RWPE1 (cell line): Measurements from ENCODE around the gene CECR2.
"Not testable (repeated sequence)": the region's sequence is repeated elsewhere in the genome, so short reads cannot be mapped to it uniquely, and the experiment has no call there.

Source experiments
- CTCF ChIA-PET: fragments of 350-600 bp; sonication (Branson Sonifier 250); formaldehyde crosslinking; extraction: SDS; loops from one replicate; lab custom pipeline; 2021; lab: Yijun Ruan, JAX
- POLR2A ChIA-PET: fragments of 400-600 bp; formaldehyde crosslinking; extraction: SDS; loops from one replicate; lab custom pipeline; 2020; ENCODE audit warnings: antibody characterized with exemption; ENCODE audit not compliant: low non-redundant PET; lab: Yijun Ruan, JAX
- DNase-seq: peaks from one replicate; pipeline ENCODE4 v3.0.0; 2012; ENCODE audit warnings: low spot score
- H3K27ac ChIP-seq: fragments of 450-650 bp; 2 replicates; pipeline ENCODE4 v1.5.1; 2017
- TF ChIP-seq, protein P1 (sequence below): fragments of 450-650 bp; conservative IDR thresholded peaks from 2 replicates; pipeline ENCODE4 v1.5.1; 2017; ENCODE audit warnings: low read depth, mild to moderate bottlenecking

The CECR2 gene

DNA sequence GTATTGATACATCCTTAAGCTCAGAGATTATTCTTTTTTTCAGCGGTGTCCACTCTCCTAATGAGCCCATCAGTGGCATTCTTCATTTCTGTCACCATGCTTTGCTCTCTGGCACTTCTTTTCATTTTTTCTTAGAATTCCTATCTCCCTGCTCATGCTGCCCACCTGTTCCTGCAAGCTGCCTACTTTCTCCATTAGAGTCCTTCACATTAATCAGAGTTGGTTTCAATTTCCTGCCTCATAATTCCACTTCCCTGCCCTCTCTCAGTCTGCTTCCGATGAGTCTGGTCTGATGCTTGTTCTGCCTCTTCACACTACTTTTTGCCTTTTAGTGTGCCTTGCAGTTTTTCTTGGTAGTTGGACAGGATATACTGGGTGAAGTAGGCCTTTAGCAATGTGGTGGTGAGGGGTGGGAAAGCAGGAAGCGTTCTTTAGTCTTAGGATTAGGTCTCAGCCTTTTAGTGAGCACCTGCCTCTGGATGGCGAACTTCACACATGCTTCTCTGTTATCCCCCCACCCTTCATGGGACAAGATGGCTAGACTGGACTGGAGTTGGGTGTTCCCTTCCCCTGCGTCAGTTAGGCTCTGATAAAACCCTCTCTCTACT, 53.6 kb downstream of the CECR2 start:
- no peak overlapping the region for H3K27ac ChIP-seq
- POLR2A ChIA-PET = no interaction called here
- CTCF ChIA-PET = no interaction called here
- TF ChIP-seq, protein P1, sequence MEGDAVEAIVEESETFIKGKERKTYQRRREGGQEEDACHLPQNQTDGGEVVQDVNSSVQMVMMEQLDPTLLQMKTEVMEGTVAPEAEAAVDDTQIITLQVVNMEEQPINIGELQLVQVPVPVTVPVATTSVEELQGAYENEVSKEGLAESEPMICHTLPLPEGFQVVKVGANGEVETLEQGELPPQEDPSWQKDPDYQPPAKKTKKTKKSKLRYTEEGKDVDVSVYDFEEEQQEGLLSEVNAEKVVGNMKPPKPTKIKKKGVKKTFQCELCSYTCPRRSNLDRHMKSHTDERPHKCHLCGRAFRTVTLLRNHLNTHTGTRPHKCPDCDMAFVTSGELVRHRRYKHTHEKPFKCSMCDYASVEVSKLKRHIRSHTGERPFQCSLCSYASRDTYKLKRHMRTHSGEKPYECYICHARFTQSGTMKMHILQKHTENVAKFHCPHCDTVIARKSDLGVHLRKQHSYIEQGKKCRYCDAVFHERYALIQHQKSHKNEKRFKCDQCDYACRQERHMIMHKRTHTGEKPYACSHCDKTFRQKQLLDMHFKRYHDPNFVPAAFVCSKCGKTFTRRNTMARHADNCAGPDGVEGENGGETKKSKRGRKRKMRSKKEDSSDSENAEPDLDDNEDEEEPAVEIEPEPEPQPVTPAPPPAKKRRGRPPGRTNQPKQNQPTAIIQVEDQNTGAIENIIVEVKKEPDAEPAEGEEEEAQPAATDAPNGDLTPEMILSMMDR = no peak
- DNase-seq = no peak

DNA sequence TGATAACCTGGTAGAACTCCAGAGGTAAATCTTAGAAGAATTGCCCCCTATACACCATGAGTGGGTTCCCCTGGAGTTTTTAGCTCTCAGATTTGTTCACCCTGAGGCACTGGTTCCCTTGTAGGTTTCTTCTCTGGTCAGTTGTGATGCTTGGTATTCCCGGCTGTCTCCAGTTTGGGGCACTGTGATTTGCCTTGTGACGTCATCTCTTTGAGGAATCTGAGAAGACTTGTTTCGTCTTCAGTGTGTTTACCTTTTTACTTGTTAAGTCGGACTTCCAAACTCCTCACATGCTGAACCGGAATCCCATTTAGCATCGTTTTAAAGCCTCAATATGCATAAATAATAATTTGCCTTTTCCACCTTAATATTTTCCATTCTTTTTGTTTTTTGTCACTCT, 54.4 kb downstream of the CECR2 start:
- ChIA-PET CTCF (no interaction called here), POLR2A (no interaction called here)
- H3K27ac ChIP-seq = no peak overlapping the region
- TF ChIP-seq, protein P1 = no peak
- no peak for DNase-seq

DNA sequence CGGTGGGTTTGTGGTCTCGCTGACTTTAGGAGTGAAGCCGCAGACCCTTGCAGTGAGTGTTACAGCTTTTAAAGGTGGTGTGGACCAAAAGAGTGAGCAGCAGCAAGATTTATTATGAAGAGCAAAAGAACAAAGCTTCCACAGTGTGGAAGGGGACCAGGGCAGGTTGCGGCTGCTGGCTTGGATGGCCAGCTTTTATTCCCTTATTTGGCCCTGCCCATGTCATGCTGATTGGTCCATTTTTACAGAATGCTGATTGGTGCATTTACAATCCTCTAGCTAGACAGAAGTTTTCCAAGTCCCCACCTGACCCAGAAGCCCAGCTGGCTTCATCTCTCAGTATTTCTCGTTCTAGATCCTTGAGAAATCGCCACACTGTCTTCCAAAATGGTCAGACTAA, 58.3 kb downstream of the CECR2 start:
- H3K27ac ChIP-seq, POLR2A ChIA-PET, DNase-seq, CTCF ChIA-PET: not testable (repeated sequence)

DNA sequence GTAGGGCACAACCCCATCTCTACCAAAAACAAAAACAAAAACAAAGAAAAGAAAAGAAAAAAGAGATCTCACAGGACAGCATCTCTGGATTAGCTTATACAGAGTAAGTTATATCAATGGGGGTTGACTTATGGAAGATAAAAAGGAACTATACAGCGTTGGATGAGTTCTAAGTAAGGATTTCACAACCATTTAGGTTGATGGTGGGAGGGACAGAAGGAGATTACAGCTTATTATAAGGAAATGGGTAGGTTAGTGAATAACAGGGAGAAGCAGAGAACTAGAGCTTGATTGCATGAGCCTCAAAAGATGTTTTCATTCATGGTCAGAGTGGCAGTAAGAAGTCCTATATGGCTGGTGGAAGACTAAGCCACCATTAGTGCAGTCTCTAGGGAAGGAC, 60.3 kb downstream of the CECR2 start:
- ChIA-PET CTCF (no interaction called here), POLR2A (no interaction called here)
- no peak overlapping the region for H3K27ac ChIP-seq
- DNase-seq = no peak
- TF ChIP-seq, protein P1 = no peak

DNA sequence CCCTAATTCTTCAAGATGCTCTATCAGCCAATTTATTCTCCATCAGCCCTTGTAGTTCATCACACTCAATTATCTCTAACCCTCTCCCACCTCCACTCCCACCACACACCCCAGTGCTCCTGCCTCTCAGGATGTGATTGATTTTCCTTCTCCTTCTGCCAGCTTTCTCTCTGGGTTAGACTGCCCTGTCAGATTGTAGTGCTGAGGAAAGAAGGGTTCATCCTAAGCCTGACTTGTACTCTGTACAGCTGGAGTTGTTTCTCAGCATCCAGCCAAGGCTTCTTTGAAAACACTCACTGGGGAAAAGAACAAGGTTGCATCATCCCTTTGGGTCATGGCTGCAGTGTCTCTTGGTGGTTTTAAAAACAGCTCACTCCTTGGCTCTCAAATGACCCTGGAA, 61.2 kb downstream of the CECR2 start:
- CTCF ChIA-PET = no interaction called here
- DNase-seq = no peak
- H3K27ac ChIP-seq = no peak overlapping the region
- TF ChIP-seq, protein P1 = no peak
- POLR2A ChIA-PET = no interaction called here

DNA sequence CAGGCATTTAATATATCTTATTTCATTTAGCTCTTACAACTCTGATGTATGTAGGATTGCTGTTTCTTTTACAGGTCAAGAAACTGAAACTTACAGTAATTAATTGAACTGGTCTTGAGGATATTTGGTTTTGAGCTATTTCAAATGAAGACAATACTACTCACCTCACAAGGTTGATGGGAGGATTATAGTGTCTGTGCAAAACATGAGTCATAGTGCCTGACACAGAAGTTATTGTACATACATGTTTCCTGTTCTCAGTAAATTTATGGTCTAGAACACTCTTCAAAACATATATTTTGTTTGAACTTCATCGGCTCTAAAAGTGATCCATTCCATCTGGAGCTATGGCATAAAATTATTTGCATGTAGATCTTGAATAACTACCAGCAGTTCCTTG, 61.9 kb downstream of the CECR2 start:
- POLR2A ChIA-PET = no interaction called here
- CTCF ChIA-PET = no interaction called here
- TF ChIP-seq, protein P1 = no peak
- peak; percentile 18 for DNase-seq
- H3K27ac ChIP-seq = no peak overlapping the region

DNA sequence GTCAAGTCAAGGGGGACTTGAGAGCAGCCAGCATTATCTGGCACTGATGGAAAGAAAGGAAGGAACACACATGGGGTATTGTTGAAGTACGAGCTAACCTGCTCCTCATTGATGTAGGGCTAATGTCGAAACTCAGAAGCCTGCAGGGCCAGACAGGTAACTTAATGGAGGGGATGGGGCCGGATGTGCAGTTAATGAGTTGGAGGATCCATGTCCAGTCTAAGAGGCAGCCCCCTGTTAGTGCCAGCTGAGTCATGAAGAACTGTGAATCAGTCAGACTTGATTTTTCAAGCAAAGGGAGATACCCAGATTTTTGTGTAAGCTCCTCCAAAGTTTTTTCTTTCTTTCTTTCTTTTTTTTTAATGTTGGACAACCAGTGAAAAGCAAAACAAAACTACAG, 65.6 kb downstream of the CECR2 start:
- no peak for DNase-seq
- no peak overlapping the region for H3K27ac ChIP-seq
- ChIA-PET POLR2A (no interaction called here), CTCF (no interaction called here)
- TF ChIP-seq, protein P1 = no peak
